ENCODE results near the gene AKR1C4. TPM values are rescaled to one million over a fixed set of nuclear protein-coding genes. Genes with fewer than 3 reads are reported as not detected.

Gene AKR1C4
- polyA plus RNA-seq, 2 of the 4 experiments (the other 2 are of a cell fraction), result 0.37 to 1.2 TPM

DNA sequence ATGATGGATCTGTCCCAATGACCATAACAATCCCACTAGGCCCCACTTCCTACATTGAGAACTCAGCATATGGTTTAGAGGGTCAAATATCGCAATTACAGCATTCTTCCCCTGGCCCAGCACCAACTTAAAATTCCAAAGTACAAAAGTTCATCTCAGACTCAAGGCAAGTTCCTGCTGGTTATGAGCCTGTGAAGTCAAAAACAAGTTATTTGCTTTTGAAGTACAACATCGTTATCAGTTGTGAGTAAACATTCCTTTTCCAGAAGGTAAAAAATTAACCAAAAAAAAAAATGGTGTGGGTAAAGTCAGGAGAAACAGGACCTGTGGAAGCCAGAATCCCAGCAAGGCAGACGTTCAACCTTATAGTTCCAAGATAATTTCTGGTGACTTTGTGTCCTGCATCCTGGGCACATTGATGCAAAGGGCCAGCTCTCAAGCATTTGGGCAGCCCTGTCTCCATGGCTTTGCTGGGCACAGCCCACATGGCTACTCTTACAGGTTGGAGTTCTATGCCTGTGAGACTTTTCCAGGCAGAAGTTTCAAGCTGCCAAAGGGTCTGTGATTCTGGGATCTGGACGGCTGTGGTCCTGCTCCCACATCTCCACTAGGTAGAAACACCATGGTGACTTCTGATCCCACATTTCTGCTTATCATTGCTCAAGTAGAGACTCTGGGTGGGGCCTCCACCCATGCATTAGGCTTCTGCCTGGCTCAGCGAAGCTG, 49.2 kb upstream of the AKR1C4 start (continued):
- TF ChIP-seq, protein P1, sequence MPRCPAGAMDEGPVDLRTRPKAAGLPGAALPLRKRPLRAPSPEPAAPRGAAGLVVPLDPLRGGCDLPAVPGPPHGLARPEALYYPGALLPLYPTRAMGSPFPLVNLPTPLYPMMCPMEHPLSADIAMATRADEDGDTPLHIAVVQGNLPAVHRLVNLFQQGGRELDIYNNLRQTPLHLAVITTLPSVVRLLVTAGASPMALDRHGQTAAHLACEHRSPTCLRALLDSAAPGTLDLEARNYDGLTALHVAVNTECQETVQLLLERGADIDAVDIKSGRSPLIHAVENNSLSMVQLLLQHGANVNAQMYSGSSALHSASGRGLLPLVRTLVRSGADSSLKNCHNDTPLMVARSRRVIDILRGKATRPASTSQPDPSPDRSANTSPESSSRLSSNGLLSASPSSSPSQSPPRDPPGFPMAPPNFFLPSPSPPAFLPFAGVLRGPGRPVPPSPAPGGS (IDR thresholded peaks at IDR 0.05), result no peak
- no peak for TF ChIP-seq ZFP36 (IDR thresholded peaks at IDR 0.05; ENCODE audit: borderline replicate concordance, partially characterized antibody)
- TF ChIP-seq, protein P2, sequence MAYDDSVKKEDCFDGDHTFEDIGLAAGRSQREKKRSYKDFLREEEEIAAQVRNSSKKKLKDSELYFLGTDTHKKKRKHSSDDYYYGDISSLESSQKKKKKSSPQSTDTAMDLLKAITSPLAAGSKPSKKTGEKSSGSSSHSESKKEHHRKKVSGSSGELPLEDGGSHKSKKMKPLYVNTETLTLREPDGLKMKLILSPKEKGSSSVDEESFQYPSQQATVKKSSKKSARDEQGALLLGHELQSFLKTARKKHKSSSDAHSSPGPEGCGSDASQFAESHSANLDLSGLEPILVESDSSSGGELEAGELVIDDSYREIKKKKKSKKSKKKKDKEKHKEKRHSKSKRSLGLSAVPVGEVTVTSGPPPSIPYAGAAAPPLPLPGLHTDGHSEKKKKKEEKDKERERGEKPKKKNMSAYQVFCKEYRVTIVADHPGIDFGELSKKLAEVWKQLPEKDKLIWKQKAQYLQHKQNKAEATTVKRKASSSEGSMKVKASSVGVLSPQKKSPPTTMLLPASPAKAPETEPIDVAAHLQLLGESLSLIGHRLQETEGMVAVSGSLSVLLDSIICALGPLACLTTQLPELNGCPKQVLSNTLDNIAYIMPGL (CRISPR knock-in tag; IDR thresholded peaks at IDR 0.05; ENCODE audit: borderline replicate concordance), result 0 out of 2 replicates have a peak, but pooled peaks have one; percentile 52
- TF ChIP-seq EHF (CRISPR knock-in tag; IDR thresholded peaks at IDR 0.05), result peak; percentile 83
- no peak for TF ChIP-seq POLR2A (IDR thresholded peaks at IDR 0.05; ENCODE audit: low read length)
- TF ChIP-seq HOXB5 (CRISPR knock-in tag; IDR thresholded peaks at IDR 0.05), result peak; percentile 93
- TF ChIP-seq FOSL2 (IDR thresholded peaks at IDR 0.05), result no peak
- TF ChIP-seq FOSL2 (CRISPR knock-in tag; IDR thresholded peaks at IDR 0.05), result peak; percentile 21; the same call in 1 of the 2 replicates
- peak; percentile 84; the same call in 1 of the 2 replicates for TF ChIP-seq HOXB13 (CRISPR knock-in tag; IDR thresholded peaks at IDR 0.05; ENCODE audit: low read depth)
- no peak for TF ChIP-seq ESRRA (IDR thresholded peaks at IDR 0.05; ENCODE audit: borderline replicate concordance, low read length)
- TF ChIP-seq CHD4 (IDR thresholded peaks at IDR 0.05; ENCODE audit: borderline replicate concordance), result no peak
- no peak for TF ChIP-seq PHF8 (IDR thresholded peaks at IDR 0.05; ENCODE audit: borderline replicate concordance, low read depth)
- TF ChIP-seq, protein P3, sequence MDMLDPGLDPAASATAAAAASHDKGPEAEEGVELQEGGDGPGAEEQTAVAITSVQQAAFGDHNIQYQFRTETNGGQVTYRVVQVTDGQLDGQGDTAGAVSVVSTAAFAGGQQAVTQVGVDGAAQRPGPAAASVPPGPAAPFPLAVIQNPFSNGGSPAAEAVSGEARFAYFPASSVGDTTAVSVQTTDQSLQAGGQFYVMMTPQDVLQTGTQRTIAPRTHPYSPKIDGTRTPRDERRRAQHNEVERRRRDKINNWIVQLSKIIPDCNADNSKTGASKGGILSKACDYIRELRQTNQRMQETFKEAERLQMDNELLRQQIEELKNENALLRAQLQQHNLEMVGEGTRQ (IDR thresholded peaks at IDR 0.05), result no peak
- no peak for TF ChIP-seq NR3C1 (IDR thresholded peaks at IDR 0.05)
- peak; percentile 70 to 73; a peak in 4 of 5 replicates for TF ChIP-seq JUN (IDR thresholded peaks at IDR 0.05)
- no peak for TF ChIP-seq HDAC2 (IDR thresholded peaks at IDR 0.05)
- TF ChIP-seq, protein P4, sequence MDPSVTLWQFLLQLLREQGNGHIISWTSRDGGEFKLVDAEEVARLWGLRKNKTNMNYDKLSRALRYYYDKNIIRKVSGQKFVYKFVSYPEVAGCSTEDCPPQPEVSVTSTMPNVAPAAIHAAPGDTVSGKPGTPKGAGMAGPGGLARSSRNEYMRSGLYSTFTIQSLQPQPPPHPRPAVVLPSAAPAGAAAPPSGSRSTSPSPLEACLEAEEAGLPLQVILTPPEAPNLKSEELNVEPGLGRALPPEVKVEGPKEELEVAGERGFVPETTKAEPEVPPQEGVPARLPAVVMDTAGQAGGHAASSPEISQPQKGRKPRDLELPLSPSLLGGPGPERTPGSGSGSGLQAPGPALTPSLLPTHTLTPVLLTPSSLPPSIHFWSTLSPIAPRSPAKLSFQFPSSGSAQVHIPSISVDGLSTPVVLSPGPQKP (IDR thresholded peaks at IDR 0.05; ENCODE audit: low read depth, low read length), result no peak
- TF ChIP-seq, protein P5, sequence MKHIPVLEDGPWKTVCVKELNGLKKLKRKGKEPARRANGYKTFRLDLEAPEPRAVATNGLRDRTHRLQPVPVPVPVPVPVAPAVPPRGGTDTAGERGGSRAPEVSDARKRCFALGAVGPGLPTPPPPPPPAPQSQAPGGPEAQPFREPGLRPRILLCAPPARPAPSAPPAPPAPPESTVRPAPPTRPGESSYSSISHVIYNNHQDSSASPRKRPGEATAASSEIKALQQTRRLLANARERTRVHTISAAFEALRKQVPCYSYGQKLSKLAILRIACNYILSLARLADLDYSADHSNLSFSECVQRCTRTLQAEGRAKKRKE (CRISPR knock-in tag; IDR thresholded peaks at IDR 0.05; ENCODE audit: low read depth), result peak; percentile 60; the same call in 1 of the 2 replicates
- TF ChIP-seq EP300 (IDR thresholded peaks at IDR 0.05), result peak; percentile 82 to 85; a peak in 4 of 5 replicates
- TF ChIP-seq FOSB (CRISPR knock-in tag; IDR thresholded peaks at IDR 0.05), result peak; percentile 55; the same call in 1 of the 2 replicates
- TF ChIP-seq ZC3H11A (IDR thresholded peaks at IDR 0.05), result no peak
- peak; percentile 52 for TF ChIP-seq JUNB (IDR thresholded peaks at IDR 0.05)
- peak; percentile 96 for TF ChIP-seq GATA3 (IDR thresholded peaks at IDR 0.05; ENCODE audit: borderline replicate concordance)
- TF ChIP-seq, protein P6, sequence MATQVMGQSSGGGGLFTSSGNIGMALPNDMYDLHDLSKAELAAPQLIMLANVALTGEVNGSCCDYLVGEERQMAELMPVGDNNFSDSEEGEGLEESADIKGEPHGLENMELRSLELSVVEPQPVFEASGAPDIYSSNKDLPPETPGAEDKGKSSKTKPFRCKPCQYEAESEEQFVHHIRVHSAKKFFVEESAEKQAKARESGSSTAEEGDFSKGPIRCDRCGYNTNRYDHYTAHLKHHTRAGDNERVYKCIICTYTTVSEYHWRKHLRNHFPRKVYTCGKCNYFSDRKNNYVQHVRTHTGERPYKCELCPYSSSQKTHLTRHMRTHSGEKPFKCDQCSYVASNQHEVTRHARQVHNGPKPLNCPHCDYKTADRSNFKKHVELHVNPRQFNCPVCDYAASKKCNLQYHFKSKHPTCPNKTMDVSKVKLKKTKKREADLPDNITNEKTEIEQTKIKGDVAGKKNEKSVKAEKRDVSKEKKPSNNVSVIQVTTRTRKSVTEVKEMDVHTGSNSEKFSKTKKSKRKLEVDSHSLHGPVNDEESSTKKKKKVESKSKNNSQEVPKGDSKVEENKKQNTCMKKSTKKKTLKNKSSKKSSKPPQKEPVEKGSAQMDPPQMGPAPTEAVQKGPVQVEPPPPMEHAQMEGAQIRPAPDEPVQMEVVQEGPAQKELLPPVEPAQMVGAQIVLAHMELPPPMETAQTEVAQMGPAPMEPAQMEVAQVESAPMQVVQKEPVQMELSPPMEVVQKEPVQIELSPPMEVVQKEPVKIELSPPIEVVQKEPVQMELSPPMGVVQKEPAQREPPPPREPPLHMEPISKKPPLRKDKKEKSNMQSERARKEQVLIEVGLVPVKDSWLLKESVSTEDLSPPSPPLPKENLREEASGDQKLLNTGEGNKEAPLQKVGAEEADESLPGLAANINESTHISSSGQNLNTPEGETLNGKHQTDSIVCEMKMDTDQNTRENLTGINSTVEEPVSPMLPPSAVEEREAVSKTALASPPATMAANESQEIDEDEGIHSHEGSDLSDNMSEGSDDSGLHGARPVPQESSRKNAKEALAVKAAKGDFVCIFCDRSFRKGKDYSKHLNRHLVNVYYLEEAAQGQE (IDR thresholded peaks at IDR 0.05), result no peak
- no peak for TF ChIP-seq RCOR1 (IDR thresholded peaks at IDR 0.05; ENCODE audit: low read depth, low read length)
- TF ChIP-seq RNF2 (IDR thresholded peaks at IDR 0.05; ENCODE audit: borderline replicate concordance, low read depth), result no peak
- TF ChIP-seq RFX5 (IDR thresholded peaks at IDR 0.05), result no peak
- peak; percentile 41 to 45; a peak in 4 of 5 replicates for TF ChIP-seq RAD21 (conservative IDR thresholded peaks at IDR 0.05 in 1 of 2, IDR thresholded peaks at IDR 0.05 in 1 of 2)
- TF ChIP-seq CBX2 (IDR thresholded peaks at IDR 0.05; ENCODE audit: borderline replicate concordance, low read depth), result no peak
- no peak for TF ChIP-seq BHLHE40 (IDR thresholded peaks at IDR 0.05; ENCODE audit: low read depth, low read length)
- 0 out of 2 replicates have a peak, but pooled peaks have one; percentile 56 for TF ChIP-seq FOXS1 (CRISPR knock-in tag; IDR thresholded peaks at IDR 0.05)
- TF ChIP-seq MAFK (IDR thresholded peaks at IDR 0.05; ENCODE audit: partially characterized antibody), result peak; percentile 53
- TF ChIP-seq, protein P7, sequence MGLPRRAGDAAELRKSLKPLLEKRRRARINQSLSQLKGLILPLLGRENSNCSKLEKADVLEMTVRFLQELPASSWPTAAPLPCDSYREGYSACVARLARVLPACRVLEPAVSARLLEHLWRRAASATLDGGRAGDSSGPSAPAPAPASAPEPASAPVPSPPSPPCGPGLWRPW (IDR thresholded peaks at IDR 0.05), result no peak
